CD8-positive, alpha-beta memory T cell (primary cell): Measurements from ENCODE around the gene AGBL5. TPM values are rescaled to one million over a fixed set of nuclear protein-coding genes. Genes with fewer than 3 reads are reported as not detected.

Experiments
- CTCF ChIA-PET: fragments of 350-600 bp; sonication (Branson Sonifier 250); formaldehyde crosslinking; loops from one replicate; lab custom pipeline; 2021; ENCODE audit warnings: antibody characterized with exemption; lab: Charles Lee
- POLR2A ChIA-PET: fragments of 350-600 bp; sonication (Branson Sonifier 250); formaldehyde crosslinking; loops from one replicate; lab custom pipeline; 2021; ENCODE audit warnings: antibody characterized with exemption; lab: Charles Lee
- DNase-seq, 5 donors: peaks; one replicate each; pipeline versions ENCODE4 v3.0.0 to v3.0.0-alpha.2; 2020 to 2022; ENCODE audit warnings: mixed read lengths in 1 of 5
- H3K27ac ChIP-seq: one replicate; pipeline ENCODE4 v1.7.0; 2013; ENCODE audit warnings: low read depth, mild to moderate bottlenecking, low read length, moderate library complexity
- H3K27me3 ChIP-seq: 2 replicates; pipeline ENCODE4 v1.7.0; 2013; ENCODE audit warnings: low read length, mild to moderate bottlenecking; ENCODE audit not compliant: insufficient read depth, poor library complexity, severe bottlenecking
- H3K36me3 ChIP-seq: 2 replicates; pipeline ENCODE4 v1.7.0; 2013; ENCODE audit warnings: mild to moderate bottlenecking, low read length, moderate library complexity; ENCODE audit not compliant: insufficient read depth
- H3K4me1 ChIP-seq: 2 replicates; pipeline ENCODE4 v1.7.0; 2013; ENCODE audit warnings: mild to moderate bottlenecking, low read length, moderate library complexity; ENCODE audit not compliant: insufficient read depth
- H3K4me3 ChIP-seq: 2 replicates; pipeline ENCODE4 v1.7.0; 2013; ENCODE audit warnings: mild to moderate bottlenecking, low read length
- H3K9me3 ChIP-seq: 2 replicates; pipeline ENCODE4 v1.7.0; 2013; ENCODE audit warnings: mild to moderate bottlenecking, low read length
- H3K27ac Mint-ChIP-seq, 8 donors: one replicate each; pipeline ENCODE4 v1.8.0; 2020 to 2021; ENCODE audit warnings: mixed read lengths in 8 of 8, mild to moderate bottlenecking in 6 of 8, inconsistent platforms in 3 of 8, moderate library complexity in 3 of 8
- H3K27me3 Mint-ChIP-seq, 2 donors: one replicate each; pipeline ENCODE4 v1.8.0; 2020 to 2021; ENCODE audit warnings: mixed read lengths in 2 of 2, mild to moderate bottlenecking in 1 of 2, moderate library complexity in 1 of 2
- H3K36me3 Mint-ChIP-seq, 3 donors: one replicate each; pipeline ENCODE4 v1.8.0; 2020 to 2021; ENCODE audit warnings: mixed read lengths in 3 of 3, inconsistent platforms in 1 of 3, mild to moderate bottlenecking in 1 of 3
- H3K4me1 Mint-ChIP-seq, 3 donors: one replicate each; pipeline ENCODE4 v1.8.0; 2020 to 2021; ENCODE audit warnings: mixed read lengths in 3 of 3, inconsistent platforms in 1 of 3, mild to moderate bottlenecking in 1 of 3
- H3K4me3 Mint-ChIP-seq, 7 donors: one replicate each; pipeline ENCODE4 v1.8.0; 2020 to 2021; ENCODE audit warnings: mixed read lengths in 7 of 7, mild to moderate bottlenecking in 6 of 7, moderate library complexity in 4 of 7, inconsistent platforms in 2 of 7
- H3K9me3 Mint-ChIP-seq, 5 donors: one replicate each; pipeline ENCODE4 v1.8.0; 2020 to 2022; ENCODE audit warnings: mixed read lengths in 5 of 5, mild to moderate bottlenecking in 3 of 5, moderate library complexity in 2 of 5, inconsistent platforms in 1 of 5
- polyA plus RNA-seq: library from polyadenylated mRNA; unstranded; fragments of 300-500 nt; fragmentation: Illumina TruSeq; gene quantifications from one replicate; pipeline ENCODE4 v1.2.3, GENCODE V29; 2021
- total RNA-seq, 2 experiments: library from RNA; stranded (reverse); gene quantifications; one replicate each; pipeline ENCODE4 v1.2.3, GENCODE V29; 2021

The AGBL5 gene
- total and polyA plus RNA-seq, 3 experiments from 2014 or later, result 11.5 to 17.3 (median 16.0) TPM

DNA sequence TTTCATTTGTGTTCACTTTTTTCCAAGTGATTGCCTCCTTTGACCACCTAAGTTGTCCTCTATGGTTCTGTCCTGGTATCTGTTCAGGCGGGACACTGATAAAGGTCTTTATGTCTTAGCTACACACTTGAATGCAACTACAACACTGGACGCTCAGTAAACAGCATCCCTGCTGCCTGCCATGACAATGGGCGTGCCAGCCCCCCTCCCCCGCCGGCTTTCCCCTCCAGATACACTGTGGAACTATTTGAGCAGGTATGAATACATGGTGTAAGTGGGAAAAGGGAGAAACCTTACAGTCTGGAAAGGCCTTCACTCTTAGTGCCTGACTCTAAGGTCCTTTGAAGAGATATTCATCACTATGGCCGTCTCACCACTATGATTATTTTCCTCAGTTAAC, 5.7 kb downstream of the AGBL5 start:
- Histone ChIP-seq H3K4me1 (peaks cover 4% of the 10 kb centered on the region), H3K27ac (no peak overlapping the region), H3K36me3 (peaks cover 14% of the 10 kb centered on the region), H3K27me3 (no peaks in the 10 kb centered on the region), H3K9me3 (no peaks in the 10 kb centered on the region), H3K4me3 (no peak overlapping the region)
- peaks cover 0 to 2% of the 10 kb centered on the region in 2 donors for H3K27me3 Mint-ChIP-seq
- no peak for DNase-seq
- H3K4me1 Mint-ChIP-seq, result peaks cover 3 to 9% (median 4%) of the 10 kb centered on the region in 3 donors
- H3K27ac Mint-ChIP-seq, result no peak overlapping the region
- CTCF ChIA-PET, result no interaction called here
- H3K36me3 Mint-ChIP-seq, result peaks cover 0 to 52% (median 4%) of the 10 kb centered on the region in 3 donors
- H3K4me3 Mint-ChIP-seq, result no peak overlapping the region
- POLR2A ChIA-PET, result no interaction called here
- no peaks in the 10 kb centered on the region for H3K9me3 Mint-ChIP-seq

DNA sequence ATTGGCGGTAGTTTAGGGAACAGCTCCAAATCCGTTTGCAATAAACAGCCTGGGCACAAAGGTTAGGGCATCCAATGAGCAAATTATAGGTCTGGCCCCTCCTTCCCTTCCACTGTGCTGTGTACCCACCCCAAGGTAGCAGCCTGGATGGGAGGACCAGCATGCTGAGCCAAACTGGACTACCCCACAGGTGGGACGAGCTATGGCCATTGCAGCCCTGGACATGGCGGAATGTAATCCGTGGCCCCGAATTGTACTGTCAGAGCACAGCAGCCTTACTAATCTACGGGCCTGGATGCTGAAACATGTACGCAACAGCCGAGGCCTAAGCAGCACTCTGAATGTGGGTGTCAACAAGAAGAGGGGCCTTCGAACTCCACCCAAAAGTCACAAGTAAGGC, 6.7 kb downstream of the AGBL5 start:
- Histone ChIP-seq H3K27me3 (no peaks in the 10 kb centered on the region), H3K4me3 (no peak overlapping the region), H3K9me3 (no peaks in the 10 kb centered on the region), H3K4me1 (no peaks in the 10 kb centered on the region), H3K36me3 (peaks cover 19% of the 10 kb centered on the region), H3K27ac (no peak overlapping the region)
- peaks cover 0 to 2% of the 10 kb centered on the region in 2 donors for H3K27me3 Mint-ChIP-seq
- CTCF ChIA-PET, result interaction anchor here (1.0 to 1.6 kb wide), 3 partner anchors 10 to 97 kb away, joined by 3 to 4 read pairs (median 3); partner anchors contain the start of gene OST4
- H3K36me3 Mint-ChIP-seq, result peaks cover 0 to 60% (median 9%) of the 10 kb centered on the region in 3 donors
- H3K9me3 Mint-ChIP-seq, result no peaks in the 10 kb centered on the region
- H3K4me1 Mint-ChIP-seq, result peaks cover 0 to 12% (median 6%) of the 10 kb centered on the region in 3 donors
- no peak overlapping the region for H3K4me3 Mint-ChIP-seq
- H3K27ac Mint-ChIP-seq, result peak overlapping the region in 2 of 8 donors; percentile 42 to 66
- POLR2A ChIA-PET, result no interaction called here
- DNase-seq, result no peak

DNA sequence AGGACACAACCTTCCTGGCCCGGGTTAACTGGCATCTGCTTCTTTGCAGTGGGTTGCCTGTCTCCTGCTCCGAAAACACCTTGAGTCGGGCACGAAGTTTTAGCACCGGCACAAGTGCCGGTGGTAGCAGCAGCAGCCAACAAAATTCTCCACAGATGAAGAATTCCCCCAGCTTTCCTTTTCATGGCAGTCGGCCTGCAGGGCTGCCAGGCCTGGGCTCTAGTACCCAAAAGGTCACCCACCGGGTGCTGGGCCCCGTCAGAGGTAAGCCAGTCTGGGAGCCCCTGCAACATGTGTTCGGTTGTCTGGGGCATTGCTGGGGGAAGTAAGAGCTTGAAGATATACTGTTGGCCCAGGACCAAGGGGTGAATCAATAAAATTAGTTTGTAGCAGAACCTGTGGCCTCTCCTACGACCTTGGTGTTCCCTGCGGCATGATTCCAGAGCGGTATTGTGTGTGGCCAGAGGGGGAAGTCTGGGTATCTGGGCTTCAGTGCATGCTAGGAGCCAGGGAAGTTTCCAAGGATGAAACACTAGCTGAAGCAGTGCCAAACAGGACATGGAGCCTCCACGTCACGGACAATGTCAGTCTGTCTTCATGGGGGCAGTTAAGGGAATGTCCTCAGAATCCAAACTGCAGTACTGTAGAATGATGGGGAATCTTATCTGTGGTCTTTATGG, 7.8 kb downstream of the AGBL5 start:
- Histone ChIP-seq H3K9me3 (no peaks in the 10 kb centered on the region), H3K27ac (no peak overlapping the region), H3K36me3 (peaks cover 19% of the 10 kb centered on the region), H3K4me3 (no peak overlapping the region), H3K4me1 (no peaks in the 10 kb centered on the region), H3K27me3 (no peaks in the 10 kb centered on the region)
- Mint-ChIP-seq H3K4me1 (peaks cover 2 to 12% (median 11%) of the 10 kb centered on the region in 3 donors), H3K36me3 (peaks cover 0 to 62% (median 9%) of the 10 kb centered on the region in 3 donors), H3K4me3 (no peak overlapping the region), H3K27ac (peak overlapping the region in 2 of 8 donors; percentile 17 to 42), H3K9me3 (no peaks in the 10 kb centered on the region), H3K27me3 (peaks cover 0 to 2% of the 10 kb centered on the region in 2 donors)
- ChIA-PET CTCF (interaction anchor here (0.6 to 1.6 kb wide), 4 partner anchors 9 to 98 kb away, joined by 3 to 4 read pairs (median 3); partner anchors contain the start of gene OST4), POLR2A (no interaction called here)
- no peak for DNase-seq

DNA sequence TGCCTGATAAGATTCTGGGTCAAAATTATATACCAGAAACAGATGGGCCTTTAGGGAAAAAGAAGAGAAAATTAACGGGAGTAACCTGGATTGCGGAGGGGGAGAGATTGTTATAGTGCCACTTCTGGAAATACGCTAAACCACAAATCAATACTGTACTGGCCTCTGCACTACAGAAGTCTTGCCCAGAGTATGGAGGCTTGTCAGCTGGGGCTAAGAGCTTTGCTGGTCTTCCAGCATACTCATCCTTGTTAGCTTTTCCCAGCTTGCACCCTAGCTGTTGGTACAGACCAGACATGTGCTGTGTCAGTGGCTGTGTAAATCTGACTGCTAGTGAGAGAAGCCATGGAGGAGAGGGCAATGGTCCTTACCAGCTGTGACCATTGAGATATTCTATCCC, 8.9 kb downstream of the AGBL5 start:
- no peak overlapping the region for H3K27ac ChIP-seq
- CTCF ChIA-PET, result no interaction called here
- H3K4me3 Mint-ChIP-seq, result no peak overlapping the region
- H3K27me3 Mint-ChIP-seq, result peaks cover 0 to 2% of the 10 kb centered on the region in 2 donors
- H3K9me3 Mint-ChIP-seq, result no peaks in the 10 kb centered on the region
- peaks cover 0 to 59% (median 5%) of the 10 kb centered on the region in 3 donors for H3K36me3 Mint-ChIP-seq
- no peak for DNase-seq
- H3K27ac Mint-ChIP-seq, result peak overlapping the region in 2 of 8 donors; percentile 29 to 40
- no peak overlapping the region for H3K4me3 ChIP-seq
- no peaks in the 10 kb centered on the region for H3K27me3 ChIP-seq
- no peaks in the 10 kb centered on the region for H3K9me3 ChIP-seq
- peaks cover 19% of the 10 kb centered on the region for H3K36me3 ChIP-seq
- POLR2A ChIA-PET, result interaction anchor here (3.1 kb wide), 1 partner anchor 11 kb away, joined by 15 read pairs; the partner anchor contains the start of gene OST4
- peaks cover 2 to 13% (median 12%) of the 10 kb centered on the region in 3 donors for H3K4me1 Mint-ChIP-seq
- no peaks in the 10 kb centered on the region for H3K4me1 ChIP-seq

DNA sequence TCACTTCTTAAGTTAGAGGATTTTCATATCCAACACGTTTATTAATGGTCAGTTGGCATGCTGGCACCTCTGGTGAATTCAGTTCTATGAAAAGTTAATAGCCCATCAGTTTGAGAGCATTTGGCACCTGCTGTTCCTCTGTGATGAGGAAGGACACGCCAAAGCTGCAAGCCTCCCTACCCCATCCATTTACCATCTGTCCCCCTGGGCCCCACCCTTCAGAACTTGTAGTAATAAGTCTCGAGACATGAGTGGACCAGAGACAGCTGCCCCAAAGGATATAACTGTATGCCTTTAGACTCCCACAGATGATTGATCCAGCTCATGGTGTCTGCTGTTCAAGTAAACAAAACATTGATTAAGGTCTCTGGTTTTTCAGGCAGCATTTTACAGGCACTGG, 13.7 kb downstream of the AGBL5 start:
- peaks cover 29 to 52% (median 49%) of the 10 kb centered on the region in 3 donors for H3K4me1 Mint-ChIP-seq
- no peak overlapping the region for H3K27ac ChIP-seq
- H3K27ac Mint-ChIP-seq, result peak overlapping the region in 2 of 8 donors; percentile 47 to 77
- H3K4me3 Mint-ChIP-seq, result peak overlapping the region in 1 of 7 donors; percentile 73
- ChIA-PET CTCF (interaction anchor here (0.6 to 1.2 kb wide), 2 partner anchors 13 to 49 kb away, joined by 3 read pairs; no protein-coding TSS in a partner anchor), POLR2A (no interaction called here)
- no peak for DNase-seq
- peaks cover 25% of the 10 kb centered on the region for H3K36me3 ChIP-seq
- H3K27me3 ChIP-seq, result no peaks in the 10 kb centered on the region
- no peak overlapping the region for H3K4me3 ChIP-seq
- H3K9me3 Mint-ChIP-seq, result no peaks in the 10 kb centered on the region
- H3K9me3 ChIP-seq, result no peaks in the 10 kb centered on the region
- H3K27me3 Mint-ChIP-seq, result no peaks in the 10 kb centered on the region
- peaks cover 0 to 71% (median 11%) of the 10 kb centered on the region in 3 donors for H3K36me3 Mint-ChIP-seq
- H3K4me1 ChIP-seq, result peaks cover 10% of the 10 kb centered on the region

DNA sequence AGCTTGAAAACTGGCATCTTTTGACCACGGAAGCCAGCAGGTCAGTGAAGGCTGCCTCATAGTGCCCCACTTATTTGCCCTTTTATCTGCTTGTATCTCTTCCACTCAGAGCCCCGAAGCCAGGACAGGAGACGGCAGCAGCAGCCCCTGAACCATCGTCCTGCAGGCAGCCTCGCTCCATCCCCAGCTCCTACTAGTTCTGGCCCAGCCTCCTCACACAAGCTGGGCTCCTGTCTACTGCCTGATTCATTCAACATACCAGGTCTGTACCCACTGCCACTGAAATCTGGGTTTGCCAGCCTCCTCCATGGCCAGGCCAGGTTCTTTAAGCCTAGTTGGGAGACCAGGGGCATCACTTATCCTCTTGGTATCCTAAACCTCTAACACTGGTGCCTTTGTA, 15.9 kb downstream of the AGBL5 start:
- Mint-ChIP-seq H3K36me3 (peaks cover 0 to 71% (median 10%) of the 10 kb centered on the region in 3 donors), H3K27ac (peak overlapping the region in 3 of 8 donors; percentile 27 to 88 (median 81)), H3K4me1 (peaks cover 42 to 68% (median 59%) of the 10 kb centered on the region in 3 donors), H3K9me3 (no peaks in the 10 kb centered on the region), H3K4me3 (peak overlapping the region in 1 of 7 donors; percentile 30), H3K27me3 (no peaks in the 10 kb centered on the region)
- no peak overlapping the region for H3K27ac ChIP-seq
- no peak for DNase-seq
- peaks cover 31% of the 10 kb centered on the region for H3K36me3 ChIP-seq
- H3K27me3 ChIP-seq, result no peaks in the 10 kb centered on the region
- no peaks in the 10 kb centered on the region for H3K9me3 ChIP-seq
- no peak overlapping the region for H3K4me3 ChIP-seq
- CTCF ChIA-PET, result interaction anchor here (1.4 kb wide), 1 partner anchor 12 kb away, joined by 6 read pairs; no protein-coding TSS in a partner anchor
- H3K4me1 ChIP-seq, result peaks cover 24% of the 10 kb centered on the region
- POLR2A ChIA-PET, result interaction anchor here (0.7 kb wide), 1 partner anchor 13 kb away, joined by 7 read pairs; no protein-coding TSS in a partner anchor

DNA sequence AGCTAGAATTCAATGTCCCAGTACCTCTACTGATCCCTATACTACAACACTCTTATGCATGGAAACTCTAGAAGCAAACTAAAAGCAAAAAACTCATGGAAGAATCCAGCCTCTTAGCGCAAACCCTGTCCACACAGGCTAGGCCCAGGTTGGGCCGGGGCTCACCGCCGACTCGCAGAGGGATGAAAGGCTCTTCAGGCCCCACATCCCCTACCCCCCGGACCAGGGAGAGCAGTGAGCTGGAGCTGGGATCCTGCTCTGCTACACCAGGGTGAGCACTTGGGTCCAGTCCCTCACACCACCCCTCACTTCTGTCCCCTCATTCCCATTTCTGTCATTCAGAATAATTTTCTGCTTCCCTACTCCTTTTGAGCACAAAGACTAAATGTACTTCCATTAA, 18.0 kb downstream of the AGBL5 start:
- Mint-ChIP-seq H3K4me1 (peaks cover 47 to 74% (median 67%) of the 10 kb centered on the region in 3 donors), H3K27ac (peak overlapping the region in 7 of 8 donors; percentile 18 to 99 (median 81)), H3K9me3 (no peaks in the 10 kb centered on the region), H3K36me3 (peaks cover 0 to 55% (median 6%) of the 10 kb centered on the region in 3 donors), H3K27me3 (no peaks in the 10 kb centered on the region), H3K4me3 (peak overlapping the region; percentile 47 to 98 (median 97))
- Histone ChIP-seq H3K4me3 (no peak overlapping the region), H3K36me3 (peaks cover 26% of the 10 kb centered on the region), H3K27ac (no peak overlapping the region), H3K27me3 (no peaks in the 10 kb centered on the region), H3K4me1 (peaks cover 24% of the 10 kb centered on the region), H3K9me3 (no peaks in the 10 kb centered on the region)
- CTCF ChIA-PET, result interaction anchor here (1.6 to 1.8 kb wide), 3 partner anchors 11 to 18 kb away, joined by 3 to 7 read pairs (median 4); partner anchors contain the start of gene AGBL5
- DNase-seq, result no peak
- POLR2A ChIA-PET, result interaction anchor here (2.6 kb wide), 1 partner anchor 18 kb away, joined by 58 read pairs; the partner anchor contains the start of gene AGBL5
